Measurements from ENCODE around the gene SEC24C.

SEC24C gene

GRCh38 chr10:73814276-73814895 lies 70.2 kb downstream of the SEC24C start:
- no peak for DNase-seq

GRCh38 chr10:73814896-73815718 lies 70.9 kb downstream of the SEC24C start:
- no peak for DNase-seq

GRCh38 chr10:73815719-73816030 lies 71.5 kb downstream of the SEC24C start:
- no peak for DNase-seq

GRCh38 chr10:73816917-73817729 lies 73.0 kb downstream of the SEC24C start:
- no peak for DNase-seq

- DNase-seq, result no peak
Observed at GRCh38 chr10:73817826-73818225, 73.7 kb downstream of the SEC24C start.

- DNase-seq, result no peak
Observed at GRCh38 chr10:73818402-73818801, 74.2 kb downstream of the SEC24C start.

- no peak for DNase-seq
Observed at GRCh38 chr10:73819081-73819480, 74.9 kb downstream of the SEC24C start.

- no peak for DNase-seq
Observed at GRCh38 chr10:73819513-73820093, 75.4 kb downstream of the SEC24C start.

Measured in NCI-H1417 (cell line).